Measurements from ENCODE around the gene PCDHGA3. TPM values are rescaled to one million over a fixed set of nuclear protein-coding genes. Genes with fewer than 3 reads are reported as not detected.
"Not testable (repeated sequence)": the region's sequence is repeated elsewhere in the genome, so short reads cannot be mapped to it uniquely, and the experiment has no call there.

Gene PCDHGA3
- total RNA-seq, 1 donor from 2014 or later: 0.81 TPM

DNA sequence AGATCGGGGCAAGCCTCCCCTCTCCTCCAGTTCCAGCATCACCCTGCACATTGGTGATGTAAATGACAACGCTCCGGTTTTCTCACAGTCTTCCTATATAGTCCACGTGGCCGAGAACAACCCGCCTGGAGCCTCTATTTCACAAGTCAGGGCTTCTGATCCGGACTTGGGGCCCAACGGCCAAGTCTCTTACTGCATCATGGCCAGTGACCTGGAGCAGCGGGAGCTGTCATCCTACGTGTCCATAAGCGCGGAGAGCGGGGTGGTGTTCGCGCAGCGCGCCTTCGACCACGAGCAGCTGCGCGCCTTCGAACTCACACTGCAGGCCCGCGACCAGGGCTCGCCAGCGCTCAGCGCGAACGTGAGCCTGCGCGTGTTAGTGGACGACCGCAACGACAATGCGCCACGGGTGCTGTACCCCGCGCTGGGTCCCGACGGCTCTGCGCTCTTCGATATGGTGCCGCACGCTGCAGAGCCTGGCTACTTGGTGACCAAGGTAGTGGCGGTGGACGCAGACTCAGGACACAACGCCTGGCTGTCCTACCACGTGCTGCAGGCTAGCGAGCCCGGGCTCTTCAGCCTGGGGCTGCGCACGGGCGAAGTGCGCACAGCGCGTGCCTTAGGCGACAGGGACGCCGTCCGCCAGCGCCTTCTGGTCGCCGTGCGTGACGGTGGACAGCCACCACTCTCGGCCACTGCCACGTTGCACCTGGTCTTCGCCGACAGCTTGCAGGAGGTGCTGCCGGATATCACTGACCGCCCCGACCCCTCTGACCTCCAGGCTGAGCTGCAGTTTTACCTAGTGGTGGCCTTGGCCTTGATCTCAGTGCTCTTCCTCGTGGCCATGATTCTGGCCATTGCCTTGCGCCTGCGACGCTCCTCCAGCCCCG lies 45.8 kb downstream of the PCDHGA3 start:
- Mint-ChIP-seq H3K9me3 (ENCODE audit: low read depth) (peaks cover 57% of the 10 kb centered on the region), H3K36me3 (ENCODE audit: insufficient read depth) (peaks cover 44% of the 10 kb centered on the region), H3K4me1 (ENCODE audit: low read depth) (no peaks in the 10 kb centered on the region), H3K4me3 (ENCODE audit: low read depth) (no peak overlapping the region), H3K27ac (no peak overlapping the region), H3K27me3 (no peaks in the 10 kb centered on the region)
- TF ChIP-seq, protein P1, sequence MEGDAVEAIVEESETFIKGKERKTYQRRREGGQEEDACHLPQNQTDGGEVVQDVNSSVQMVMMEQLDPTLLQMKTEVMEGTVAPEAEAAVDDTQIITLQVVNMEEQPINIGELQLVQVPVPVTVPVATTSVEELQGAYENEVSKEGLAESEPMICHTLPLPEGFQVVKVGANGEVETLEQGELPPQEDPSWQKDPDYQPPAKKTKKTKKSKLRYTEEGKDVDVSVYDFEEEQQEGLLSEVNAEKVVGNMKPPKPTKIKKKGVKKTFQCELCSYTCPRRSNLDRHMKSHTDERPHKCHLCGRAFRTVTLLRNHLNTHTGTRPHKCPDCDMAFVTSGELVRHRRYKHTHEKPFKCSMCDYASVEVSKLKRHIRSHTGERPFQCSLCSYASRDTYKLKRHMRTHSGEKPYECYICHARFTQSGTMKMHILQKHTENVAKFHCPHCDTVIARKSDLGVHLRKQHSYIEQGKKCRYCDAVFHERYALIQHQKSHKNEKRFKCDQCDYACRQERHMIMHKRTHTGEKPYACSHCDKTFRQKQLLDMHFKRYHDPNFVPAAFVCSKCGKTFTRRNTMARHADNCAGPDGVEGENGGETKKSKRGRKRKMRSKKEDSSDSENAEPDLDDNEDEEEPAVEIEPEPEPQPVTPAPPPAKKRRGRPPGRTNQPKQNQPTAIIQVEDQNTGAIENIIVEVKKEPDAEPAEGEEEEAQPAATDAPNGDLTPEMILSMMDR (IDR thresholded peaks at IDR 0.05; ENCODE audit: unreplicated experiment): no peak
- DNase-seq (ENCODE audit: low spot score, unreplicated experiment): no peak

DNA sequence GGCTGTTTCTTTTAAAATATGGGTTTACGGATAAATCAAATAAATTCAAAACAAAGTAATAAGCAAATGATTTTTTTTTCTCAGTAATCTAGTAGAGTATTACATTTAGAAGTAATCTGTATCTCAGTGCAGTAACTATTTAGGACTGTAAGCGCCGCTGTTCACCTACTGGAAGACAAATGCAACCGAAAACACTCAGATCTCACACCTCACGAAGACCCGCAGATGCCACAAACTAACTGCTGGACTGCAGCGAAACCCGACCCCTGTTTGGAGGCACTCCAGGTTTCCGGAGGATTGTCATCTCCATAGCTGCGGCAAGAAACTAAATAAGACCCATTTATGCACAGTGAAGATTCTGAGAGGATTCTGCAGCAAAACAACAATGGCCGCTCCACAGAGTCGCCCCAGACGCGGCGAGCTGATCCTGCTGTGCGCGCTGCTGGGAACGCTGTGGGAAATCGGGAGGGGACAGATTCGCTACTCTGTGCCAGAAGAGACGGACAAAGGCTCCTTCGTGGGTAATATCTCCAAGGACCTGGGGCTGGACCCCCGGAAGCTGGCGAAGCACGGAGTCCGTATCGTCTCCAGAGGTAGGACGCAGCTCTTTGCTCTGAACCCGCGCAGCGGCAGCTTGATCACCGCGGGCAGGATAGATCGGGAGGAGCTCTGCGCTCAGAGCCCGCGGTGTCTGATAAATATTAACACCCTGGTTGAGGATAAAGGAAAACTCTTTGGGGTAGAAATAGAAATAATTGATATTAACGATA lies 49.0 kb downstream of the PCDHGA3 start, which contains the start of gene PCDHGA8:
TSS of gene PCDHGA8 (plus strand) at position 205 of the 770 bp plus-strand sequence. CDS start at position 386, 181 bp downstream.
- peaks cover 51% of the 10 kb centered on the region for H3K36me3 Mint-ChIP-seq (ENCODE audit: insufficient read depth)
- no peaks in the 10 kb centered on the region for H3K27me3 Mint-ChIP-seq
- TF ChIP-seq, protein P1 (IDR thresholded peaks at IDR 0.05; ENCODE audit: unreplicated experiment): no peak
- peak within 1 kb of the TSS; percentile 33 for H3K27ac Mint-ChIP-seq
- DNase-seq (ENCODE audit: low spot score, unreplicated experiment): no peak
- no peaks in the 10 kb centered on the region for H3K4me1 Mint-ChIP-seq (ENCODE audit: low read depth)
- H3K4me3 Mint-ChIP-seq (ENCODE audit: low read depth): no peak within 1 kb of the TSS
- H3K9me3 Mint-ChIP-seq (ENCODE audit: low read depth): peaks cover 52% of the 10 kb centered on the region

DNA sequence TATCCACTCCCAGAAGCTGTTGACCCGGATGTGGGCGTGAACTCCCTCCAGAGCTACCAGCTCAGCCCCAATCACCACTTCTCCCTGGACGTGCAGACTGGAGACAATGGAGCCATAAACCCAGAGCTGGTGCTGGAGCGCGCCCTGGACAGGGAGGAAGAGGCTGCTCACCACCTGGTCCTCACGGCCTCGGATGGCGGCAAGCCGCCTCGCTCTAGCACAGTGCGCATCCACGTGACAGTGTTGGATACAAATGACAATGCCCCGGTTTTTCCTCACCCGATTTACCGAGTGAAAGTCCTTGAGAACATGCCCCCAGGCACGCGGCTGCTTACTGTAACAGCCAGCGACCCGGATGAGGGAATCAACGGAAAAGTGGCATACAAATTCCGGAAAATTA lies 49.6 kb downstream of the PCDHGA3 start:
- Mint-ChIP-seq H3K36me3 (ENCODE audit: insufficient read depth) (peaks cover 50% of the 10 kb centered on the region), H3K9me3 (ENCODE audit: low read depth) (peaks cover 52% of the 10 kb centered on the region), H3K27ac (peak overlapping the region; percentile 33), H3K4me3 (ENCODE audit: low read depth) (no peak overlapping the region), H3K4me1 (ENCODE audit: low read depth) (no peaks in the 10 kb centered on the region), H3K27me3 (no peaks in the 10 kb centered on the region)
- DNase-seq (ENCODE audit: low spot score, unreplicated experiment): no peak
- TF ChIP-seq, protein P1 (IDR thresholded peaks at IDR 0.05; ENCODE audit: unreplicated experiment): no peak

DNA sequence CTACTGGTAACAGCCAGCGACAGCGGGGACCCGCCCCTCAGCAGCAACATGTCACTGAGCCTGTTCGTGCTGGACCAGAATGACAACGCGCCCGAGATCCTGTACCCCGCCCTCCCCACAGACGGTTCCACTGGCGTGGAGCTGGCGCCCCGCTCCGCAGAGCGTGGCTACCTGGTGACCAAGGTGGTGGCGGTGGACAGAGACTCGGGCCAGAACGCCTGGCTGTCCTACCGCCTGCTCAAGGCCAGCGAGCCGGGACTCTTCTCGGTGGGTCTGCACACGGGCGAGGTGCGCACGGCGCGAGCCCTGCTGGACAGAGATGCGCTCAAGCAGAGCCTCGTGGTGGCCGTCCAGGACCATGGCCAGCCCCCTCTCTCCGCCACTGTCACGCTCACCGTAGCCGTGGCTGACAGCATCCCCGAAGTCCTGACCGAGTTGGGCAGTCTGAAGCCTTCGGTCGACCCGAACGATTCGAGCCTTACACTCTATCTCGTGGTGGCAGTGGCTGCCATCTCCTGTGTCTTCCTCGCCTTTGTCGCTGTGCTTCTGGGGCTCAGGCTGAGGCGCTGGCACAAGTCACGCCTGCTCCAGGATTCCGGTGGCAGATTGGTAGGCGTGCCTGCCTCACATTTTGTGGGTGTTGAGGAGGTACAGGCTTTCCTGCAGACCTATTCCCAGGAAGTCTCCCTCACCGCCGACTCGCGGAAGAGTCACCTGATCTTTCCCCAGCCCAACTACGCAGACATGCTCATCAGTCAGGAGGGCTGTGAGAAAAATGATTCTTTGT lies 51.0 kb downstream of the PCDHGA3 start:
- H3K27me3 Mint-ChIP-seq; H3K4me1 Mint-ChIP-seq (ENCODE audit: low read depth); H3K4me3 Mint-ChIP-seq (ENCODE audit: low read depth); DNase-seq (ENCODE audit: low spot score, unreplicated experiment): not testable (repeated sequence)
- Mint-ChIP-seq H3K27ac (peak overlapping the region; percentile 41), H3K9me3 (ENCODE audit: low read depth) (peaks cover 50% of the 10 kb centered on the region), H3K36me3 (ENCODE audit: insufficient read depth) (peaks cover 52% of the 10 kb centered on the region)

Other genes with a start within 250 kb of the PCDHGA3 start
- 75.5 and 80.4 TPM in 2 replicates for gene PCDHB2, start 249.2 kb upstream of the PCDHGA3 start, total RNA-seq
- gene PCDHB3, start 243.4 kb upstream of the PCDHGA3 start, total RNA-seq: 9.1 and 9.4 TPM in 2 replicates
- 4.4 and 4.6 TPM in 2 replicates for gene PCDHB4, start 222.0 kb upstream of the PCDHGA3 start, total RNA-seq
- gene PCDHB5, start 208.6 kb upstream of the PCDHGA3 start, total RNA-seq: 29.4 and 32.4 TPM in 2 replicates
- 2.4 and 2.7 TPM in 2 replicates for gene PCDHB6, start 193.8 kb upstream of the PCDHGA3 start, total RNA-seq
- gene PCDHB7, start 171.2 kb upstream of the PCDHGA3 start, total RNA-seq: 0.93 and 1.1 TPM in 2 replicates
- 2.0 and 2.8 TPM in 2 replicates for gene PCDHB8, start 166.0 kb upstream of the PCDHGA3 start, total RNA-seq
- 11.9 and 14.3 TPM in 2 replicates for gene PCDHB16, start 161.4 kb upstream of the PCDHGA3 start, total RNA-seq
- 7.5 and 8.0 TPM in 2 replicates for gene PCDHB9, start 156.7 kb upstream of the PCDHGA3 start, total RNA-seq
- 5.5 and 7.2 TPM in 2 replicates for gene PCDHB10, start 151.5 kb upstream of the PCDHGA3 start, total RNA-seq
- 4.7 and 5.9 TPM in 2 replicates for gene PCDHB11, start 144.2 kb upstream of the PCDHGA3 start, total RNA-seq
- gene PCDHB12, start 135.1 kb upstream of the PCDHGA3 start, total RNA-seq: 5.4 and 7.2 TPM in 2 replicates
- gene PCDHB13, start 129.9 kb upstream of the PCDHGA3 start, total RNA-seq: 6.8 and 7.4 TPM in 2 replicates
- 7.9 and 8.0 TPM in 2 replicates for gene PCDHB14, start 120.5 kb upstream of the PCDHGA3 start, total RNA-seq
- 8.3 and 9.5 TPM in 2 replicates for gene PCDHB15, start 98.4 kb upstream of the PCDHGA3 start, total RNA-seq
- gene SLC25A2, start 39.8 kb upstream of the PCDHGA3 start, total RNA-seq: 1.1 and 1.2 TPM in 2 replicates
- 90.9 and 95.6 TPM in 2 replicates for gene TAF7, start 23.0 kb upstream of the PCDHGA3 start, total RNA-seq
- 1.1 and 1.3 TPM in 2 replicates for gene PCDHGA1, start 13.3 kb upstream of the PCDHGA3 start, total RNA-seq
- 0.72 and 1.1 TPM in 2 replicates for gene PCDHGA2, start 5.1 kb upstream of the PCDHGA3 start, total RNA-seq
- gene PCDHGB1, start 6.3 kb downstream of the PCDHGA3 start, total RNA-seq: 2.3 TPM in 2 replicates
- 0.96 and 1.2 TPM in 2 replicates for gene PCDHGA4, start 11.2 kb downstream of the PCDHGA3 start, total RNA-seq
- gene PCDHGB2, start 16.2 kb downstream of the PCDHGA3 start, total RNA-seq: 0.80 and 0.89 TPM in 2 replicates
- 0.69 and 0.71 TPM in 2 replicates for gene PCDHGA5, start 20.3 kb downstream of the PCDHGA3 start, total RNA-seq
- gene PCDHGB3, start 26.4 kb downstream of the PCDHGA3 start, total RNA-seq: 0.60 and 0.73 TPM in 2 replicates
- 0.60 and 0.80 TPM in 2 replicates for gene PCDHGA6, start 30.1 kb downstream of the PCDHGA3 start, total RNA-seq
- 0.41 and 0.49 TPM in 2 replicates for gene PCDHGA7, start 38.9 kb downstream of the PCDHGA3 start, total RNA-seq
- gene PCDHGB4, start 43.9 kb downstream of the PCDHGA3 start, total RNA-seq: 16.1 and 17.0 TPM in 2 replicates
- gene PCDHGA8, start 48.8 kb downstream of the PCDHGA3 start, total RNA-seq: 1.5 and 1.9 TPM in 2 replicates
- gene PCDHGB5, start 54.1 kb downstream of the PCDHGA3 start, total RNA-seq: 4.0 and 4.2 TPM in 2 replicates
- gene PCDHGA9, start 58.9 kb downstream of the PCDHGA3 start, total RNA-seq: 1.5 and 1.8 TPM in 2 replicates
- 23.1 and 24.0 TPM in 2 replicates for gene PCDHGB6, start 64.2 kb downstream of the PCDHGA3 start, total RNA-seq
- gene PCDHGA10, start 69.2 kb downstream of the PCDHGA3 start, total RNA-seq: 14.3 and 14.6 TPM in 2 replicates
- gene PCDHGB7, start 73.8 kb downstream of the PCDHGA3 start, total RNA-seq: 6.0 and 8.0 TPM in 2 replicates
- 3.1 and 3.3 TPM in 2 replicates for gene PCDHGA11, start 77.2 kb downstream of the PCDHGA3 start, total RNA-seq
- gene PCDHGA12, start 86.7 kb downstream of the PCDHGA3 start, total RNA-seq: 2.9 and 3.2 TPM in 2 replicates
- gene PCDHGC3, start 132.1 kb downstream of the PCDHGA3 start, total RNA-seq: 25.8 and 29.7 TPM in 2 replicates
- gene PCDHGC4, start 141.2 kb downstream of the PCDHGA3 start, total RNA-seq: 3.0 and 3.8 TPM in 2 replicates
- 1.2 and 1.3 TPM in 2 replicates for gene PCDHGC5, start 145.3 kb downstream of the PCDHGA3 start, total RNA-seq